Calu3 (cell line): ENCODE measurements around the gene WDR46. TPM values are rescaled to one million over a fixed set of nuclear protein-coding genes. Genes with fewer than 3 reads are reported as not detected.

ENCODE experiments used
- BruUV-seq: library from RNA; stranded (reverse); fragments of 400-500 nt; replicated peaks from 2 replicates; lab custom pipeline; 2021; lab: Mats Ljungman, UMichigan
- CTCF ChIA-PET: fragments of 300-600 bp; sonication (Branson Sonifier 250); formaldehyde crosslinking; loops from one replicate; lab custom pipeline; 2022; ENCODE audit warnings: antibody characterized with exemption; lab: Charles Lee
- DNase-seq: peaks from one replicate; pipeline ENCODE4 v3.0.0; 2022
- H3K27ac Mint-ChIP-seq: one replicate; pipeline ENCODE4 v1.8.0; 2022; ENCODE audit warnings: mixed read lengths; ENCODE audit not compliant: unreplicated experiment
- H3K27me3 Mint-ChIP-seq: one replicate; pipeline ENCODE4 v1.8.0; 2022; ENCODE audit warnings: mixed read lengths; ENCODE audit not compliant: unreplicated experiment
- H3K36me3 Mint-ChIP-seq: one replicate; pipeline ENCODE4 v1.8.0; 2022; ENCODE audit warnings: mild to moderate bottlenecking, moderate library complexity, mixed read lengths; ENCODE audit not compliant: insufficient read depth, unreplicated experiment
- H3K4me1 Mint-ChIP-seq: one replicate; pipeline ENCODE4 v1.8.0; 2022; ENCODE audit warnings: mild to moderate bottlenecking, low read depth, mixed read lengths; ENCODE audit not compliant: unreplicated experiment
- H3K4me3 Mint-ChIP-seq: one replicate; pipeline ENCODE4 v1.8.0; 2022; ENCODE audit warnings: mild to moderate bottlenecking, low read depth, moderate library complexity, mixed read lengths; ENCODE audit not compliant: unreplicated experiment
- H3K9me3 Mint-ChIP-seq: one replicate; pipeline ENCODE4 v1.8.0; 2022; ENCODE audit warnings: low read depth, mixed read lengths; ENCODE audit not compliant: unreplicated experiment
- CTCF ChIP-seq: fragments of 200-600 bp; IDR thresholded peaks from one replicate; pipeline ENCODE4 v1.8.0; 2022; ENCODE audit warnings: antibody characterized with exemption; ENCODE audit not compliant: unreplicated experiment
- intact Hi-C: fragments of 100-400 bp; cut with micrococcal nuclease; formaldehyde crosslinking; loops from one replicate; pipeline ENCODE4 v1.10.0; 2022; ENCODE audit not compliant: unreplicated experiment
- total RNA-seq: library from RNA; stranded (reverse); gene quantifications from 2 replicates; pipeline ENCODE4 v1.2.3, GENCODE V29; 2022

WDR46 gene
- total RNA-seq, 1 experiment from 2014 or later, result 125 TPM

GRCh38 chr6:33292996-33293682 is 4.1 kb upstream of the WDR46 start:
- Mint-ChIP-seq H3K4me1 (peaks cover 33% of the 10 kb centered on the region), H3K36me3 (peaks cover 83% of the 10 kb centered on the region)
- CTCF ChIA-PET, result no interaction called here

GRCh38 chr6:33290459-33290858 is 1.4 kb upstream of the WDR46 start:
- H3K27me3 Mint-ChIP-seq, result no peaks in the 10 kb centered on the region
- H3K36me3 Mint-ChIP-seq, result peaks cover 72% of the 10 kb centered on the region

More at GRCh38 chr6:33292996-33293682, 4.1 kb upstream of the WDR46 start:
- Mint-ChIP-seq H3K27ac (peak overlapping the region; percentile 17), H3K4me3 (no peak overlapping the region), H3K9me3 (no peaks in the 10 kb centered on the region), H3K27me3 (no peaks in the 10 kb centered on the region)
- no peak for DNase-seq
- no peak for TF ChIP-seq CTCF
- intact Hi-C loops, result no loop called here
- BruUV-seq, result no TSS peak

GRCh38 chr6:33289784-33290315 is 811 bp upstream of the WDR46 start:
- H3K9me3 Mint-ChIP-seq, result no peaks in the 10 kb centered on the region
- peaks cover 70% of the 10 kb centered on the region for H3K36me3 Mint-ChIP-seq
- DNase-seq, result no peak
- H3K27me3 Mint-ChIP-seq, result no peaks in the 10 kb centered on the region
- TF ChIP-seq CTCF, result no peak
- peak overlapping the region; percentile 81 for H3K4me3 Mint-ChIP-seq
- BruUV-seq, result TSS peak; percentile 90
- peaks cover 39% of the 10 kb centered on the region for H3K4me1 Mint-ChIP-seq
- peak overlapping the region; percentile 69 for H3K27ac Mint-ChIP-seq
- intact Hi-C loops, result loop anchor here (1.0 kb wide), 1 partner anchor 7 kb away; no protein-coding TSS in a partner anchor
- CTCF ChIA-PET, result interaction anchor here (1.1 to 2.7 kb wide), 6 partner anchors 8 to 126 kb away, joined by 3 to 11 read pairs (median 10); partner anchors contain the start of genes B3GALT4, RGL2, RPS18 and VPS52

More at GRCh38 chr6:33290459-33290858, 1.4 kb upstream of the WDR46 start:
- no peaks in the 10 kb centered on the region for H3K9me3 Mint-ChIP-seq
- H3K4me3 Mint-ChIP-seq, result peak overlapping the region; percentile 81
- CTCF ChIA-PET, result interaction anchor here (0.9 to 2.2 kb wide), 2 partner anchors 13 to 27 kb away, joined by 5 to 10 read pairs; partner anchors contain the start of genes B3GALT4 and ZBTB22
- TF ChIP-seq CTCF, result no peak
- DNase-seq, result no peak
- no TSS peak for BruUV-seq
- intact Hi-C loops, result no loop called here
- H3K4me1 Mint-ChIP-seq, result peaks cover 42% of the 10 kb centered on the region
- H3K27ac Mint-ChIP-seq, result peak overlapping the region; percentile 69

DNA sequence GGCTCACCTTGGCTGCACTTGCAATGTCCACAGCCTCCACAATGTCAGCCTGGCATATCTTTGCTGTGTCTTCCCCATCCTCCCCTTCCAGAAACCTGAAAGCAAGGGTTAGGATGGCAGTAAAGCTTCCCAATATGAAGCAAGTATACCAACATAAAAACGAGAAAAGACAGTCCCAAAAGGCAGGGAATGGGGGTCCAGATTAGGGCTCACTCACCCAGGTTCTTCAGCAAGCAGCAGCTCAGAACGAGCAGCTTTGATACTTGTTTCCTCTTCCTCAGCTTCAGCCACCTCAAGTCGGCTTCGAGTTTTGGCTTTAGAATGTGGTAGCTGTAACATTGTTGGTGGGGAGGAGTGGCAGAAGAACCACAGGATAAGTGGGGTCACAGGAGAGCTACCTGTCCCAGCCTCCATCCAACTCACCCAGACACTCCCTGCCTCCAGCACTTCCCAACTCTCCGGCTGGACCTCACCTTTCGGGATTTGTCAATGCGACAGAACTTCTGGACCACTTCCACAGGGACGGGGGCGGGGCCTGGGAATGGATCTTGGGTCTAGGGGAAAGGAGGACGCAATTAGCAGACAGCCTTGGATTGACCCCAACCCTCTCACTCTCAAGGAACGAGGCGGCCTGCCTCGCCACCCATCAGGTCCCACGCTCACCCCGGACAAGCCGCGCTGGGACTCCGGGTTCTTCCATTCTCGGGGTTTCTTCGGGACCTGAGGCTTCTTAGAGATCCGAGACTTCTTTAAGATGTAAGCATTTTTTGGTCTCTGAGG is 708 bp downstream of the WDR46 start:
- intact Hi-C loops, result no loop called here
- H3K9me3 Mint-ChIP-seq, result no peaks in the 10 kb centered on the region
- CTCF ChIA-PET, result interaction anchor here (0.6 to 2.7 kb wide), 9 partner anchors 9 to 1840 kb away, joined by 3 to 11 read pairs (median 9); partner anchors contain the start of genes B3GALT4, RGL2 and ZBTB22
- DNase-seq, result no peak
- H3K27me3 Mint-ChIP-seq, result no peaks in the 10 kb centered on the region
- BruUV-seq, result TSS peak; percentile 70
- H3K4me3 Mint-ChIP-seq, result peak overlapping the region; percentile 81
- H3K4me1 Mint-ChIP-seq, result peaks cover 39% of the 10 kb centered on the region
- H3K36me3 Mint-ChIP-seq, result peaks cover 76% of the 10 kb centered on the region
- no peak for TF ChIP-seq CTCF
- H3K27ac Mint-ChIP-seq, result peak overlapping the region; percentile 69
